Liver (tissue), 9 donors: ENCODE measurements around the gene KAZN. TPM values are rescaled to one million over a fixed set of nuclear protein-coding genes. Genes with fewer than 3 reads are reported as not detected.

Experiments
- DNase-seq: peaks from one replicate; pipeline ENCODE4 v3.0.0-alpha.2; 2017; ENCODE audit warnings: low spot score
- H3K27ac ChIP-seq, 2 donors: one replicate each; pipeline ENCODE4 v1.7.0; 2013; ENCODE audit warnings: inconsistent platforms in 2 of 2, low read length in 2 of 2, control low read depth in 1 of 2, low read depth in 1 of 2, mild to moderate bottlenecking in 1 of 2
- H3K27me3 ChIP-seq, 4 donors: one replicate each; pipeline versions ENCODE4 v1.6.1 to v1.7.0; 2013; ENCODE audit warnings: low read length in 3 of 4, inconsistent platforms in 1 of 4, mild to moderate bottlenecking in 1 of 4, moderate library complexity in 1 of 4; ENCODE audit not compliant: control insufficient read depth in 4 of 4, insufficient read depth in 4 of 4
- H3K36me3 ChIP-seq, 4 donors: one replicate each; pipeline versions ENCODE4 v1.6.1 to v1.7.0; 2013; ENCODE audit warnings: low read length in 3 of 4, mild to moderate bottlenecking in 3 of 4, low read depth in 1 of 4, moderate library complexity in 1 of 4; ENCODE audit not compliant: control insufficient read depth in 4 of 4, insufficient read depth in 3 of 4
- H3K4me1 ChIP-seq, 4 donors: one replicate each; pipeline versions ENCODE4 v1.6.1 to v1.7.0; 2013; ENCODE audit warnings: low read length in 3 of 4, mild to moderate bottlenecking in 3 of 4, moderate library complexity in 1 of 4; ENCODE audit not compliant: control insufficient read depth in 4 of 4, insufficient read depth in 4 of 4
- H3K4me3 ChIP-seq, 3 donors: one replicate each; pipeline versions ENCODE4 v1.6.1 to v1.7.0; 2013; ENCODE audit warnings: low read length in 3 of 3, control low read depth in 1 of 3, low read depth in 1 of 3, mild to moderate bottlenecking in 1 of 3
- H3K9ac ChIP-seq, 2 donors: one replicate each; pipeline ENCODE4 v1.7.0; 2013; ENCODE audit warnings: low read length in 2 of 2, mild to moderate bottlenecking in 2 of 2, moderate library complexity in 2 of 2, control low read depth in 1 of 2, low read depth in 1 of 2
- H3K9me3 ChIP-seq, 4 donors: one replicate each; pipeline versions ENCODE4 v1.6.1 to v1.7.0; 2013; ENCODE audit warnings: low read length in 3 of 4; ENCODE audit not compliant: control insufficient read depth in 4 of 4
- ATF3 ChIP-seq: IDR thresholded peaks from 2 replicates; pipeline ENCODE4 v1.6.1; 2016; ENCODE audit warnings: antibody characterized with exemption
- CTCF ChIP-seq: fragments of 150-350 bp; IDR thresholded peaks from 2 replicates; pipeline ENCODE4 v1.5.1; 2017; ENCODE audit warnings: improper control_type of control experiment, low read depth, low read length; ENCODE audit not compliant: missing input control
- EGR1 ChIP-seq, 2 donors: IDR thresholded peaks; 2 replicates each; pipeline ENCODE4 v1.6.1; 2016 to 2018; ENCODE audit warnings: antibody characterized with exemption in 2 of 2, low read depth in 2 of 2
- FOXA1 ChIP-seq: IDR thresholded peaks from 2 replicates; pipeline ENCODE4 v1.6.1; 2016; ENCODE audit warnings: antibody characterized with exemption
- FOXA2 ChIP-seq: IDR thresholded peaks from 2 replicates; pipeline ENCODE4 v1.6.1; 2016; ENCODE audit warnings: antibody characterized with exemption
- GABPA ChIP-seq, 2 donors: IDR thresholded peaks in 1 of 2; conservative IDR thresholded peaks in 1 of 2; 2 replicates each; pipeline ENCODE4 v1.6.1; 2016; ENCODE audit warnings: antibody characterized with exemption in 2 of 2, mild to moderate bottlenecking in 1 of 2, moderate library complexity in 1 of 2
- HNF4A ChIP-seq, 2 donors: conservative IDR thresholded peaks; 2 replicates each; pipeline ENCODE4 v1.6.1; 2016; ENCODE audit warnings: antibody characterized with exemption in 2 of 2, mild to moderate bottlenecking in 2 of 2
- HNF4G ChIP-seq: IDR thresholded peaks from 2 replicates; pipeline ENCODE4 v1.6.1; 2016; ENCODE audit warnings: antibody characterized with exemption
- JUND ChIP-seq, 2 donors: IDR thresholded peaks; 2 replicates each; pipeline ENCODE4 v1.6.1; 2016; ENCODE audit warnings: antibody characterized with exemption in 2 of 2
- MAX ChIP-seq: IDR thresholded peaks from 2 replicates; pipeline ENCODE4 v1.6.1; 2016; ENCODE audit warnings: antibody characterized with exemption
- NR2F2 ChIP-seq: IDR thresholded peaks from 2 replicates; pipeline ENCODE4 v1.6.1; 2016; ENCODE audit warnings: antibody characterized with exemption
- RAD21 ChIP-seq, 2 donors: IDR thresholded peaks; 2 replicates each; pipeline ENCODE4 v1.6.1; 2016; ENCODE audit warnings: antibody characterized with exemption in 2 of 2, mild to moderate bottlenecking in 2 of 2
- REST ChIP-seq: IDR thresholded peaks from 2 replicates; pipeline ENCODE4 v1.6.1; 2016; ENCODE audit warnings: antibody characterized with exemption, mild to moderate bottlenecking
- RXRA ChIP-seq, 2 donors: IDR thresholded peaks; 2 replicates each; pipeline ENCODE4 v1.6.1; 2017 to 2018; ENCODE audit warnings: antibody characterized with exemption in 2 of 2, mild to moderate bottlenecking in 1 of 2
- SP1 ChIP-seq: IDR thresholded peaks from 2 replicates; pipeline ENCODE4 v1.6.1; 2018; ENCODE audit warnings: antibody characterized with exemption, mild to moderate bottlenecking
- TAF1 ChIP-seq: conservative IDR thresholded peaks from 2 replicates; pipeline ENCODE4 v1.6.1; 2016; ENCODE audit warnings: antibody characterized with exemption, mild to moderate bottlenecking
- YY1 ChIP-seq: IDR thresholded peaks from 2 replicates; pipeline ENCODE4 v1.6.1; 2016; ENCODE audit warnings: antibody characterized with exemption, mild to moderate bottlenecking
- ZBTB33 ChIP-seq: IDR thresholded peaks from 2 replicates; pipeline ENCODE4 v1.6.1; 2016; ENCODE audit warnings: antibody characterized with exemption
- WGBS: extraction: QIAGEN DNeasy Blood & Tissue Kit; methylation state at CpG from one replicate; pipeline ENCODE4 v1.1.7; 2013; 5-methylcytosine and 5-hydroxymethylcytosine counted together
- polyA plus RNA-seq, 2 donors: library from polyadenylated mRNA; stranded (reverse) in 1 of 2; unstranded in 1 of 2; fragments of 200-250 nt in 1 of 2; fragments of >200 nt in 1 of 2; fragmentation: Nextera tagmentation in 1 of 2; extraction: Ambion mirVana in 1 of 2; gene quantifications; one replicate each; pipeline versions ENCODE4 v1.2.1 to v1.2.3, GENCODE V29; 2013 to 2015
- total RNA-seq, 2 donors: library from RNA; depleted of rRNA; stranded (reverse); fragments of >200 nt; gene quantifications; one replicate each; pipeline ENCODE4 v1.2.3, GENCODE V29; 2014
- donor health status: healthy.
- donor health status: healthy.
- donor health status: healthy.
- donor health status: healthy.
- donor health status: healthy.

Gene KAZN
- total and polyA plus RNA-seq, 4 donors = 1.9 to 6.9 (median 2.4) TPM

GRCh38 chr1:15029786-15030185 lies 431.3 kb downstream of the KAZN start:
- no peak for DNase-seq
- H3K27me3 ChIP-seq = no peaks in the 10 kb centered on the region
- H3K9ac ChIP-seq = no peak overlapping the region
- 86% methylated on average over 8 of the region's 8 CpGs for WGBS
- H3K36me3 ChIP-seq = no peaks in the 10 kb centered on the region
- H3K4me3 ChIP-seq = no peak overlapping the region
- TF ChIP-seq NR2F2 = no peak
- TF ChIP-seq JUND (IDR thresholded peaks at IDR 0.05) = no peak
- TF ChIP-seq ATF3 = no peak
- no peak for TF ChIP-seq MAX
- TF ChIP-seq ZBTB33 = no peak
- TF ChIP-seq CTCF = no peak
- TF ChIP-seq SP1 = no peak
- TF ChIP-seq HNF4G = no peak
- no peak for TF ChIP-seq FOXA1
- no peak for TF ChIP-seq HNF4A (conservative IDR thresholded peaks at IDR 0.05)
- no peak for TF ChIP-seq YY1
- no peak for TF ChIP-seq EGR1 (IDR thresholded peaks at IDR 0.05; ENCODE audit: low read depth in 2 of 2)
- TF ChIP-seq TAF1 = no peak
- no peak for TF ChIP-seq FOXA2
- no peak for TF ChIP-seq RAD21 (IDR thresholded peaks at IDR 0.05)
- TF ChIP-seq REST = no peak
- no peak for TF ChIP-seq GABPA (IDR thresholded peaks at IDR 0.05 in 1 of 2, conservative IDR thresholded peaks at IDR 0.05 in 1 of 2)
- no peak for TF ChIP-seq RXRA (IDR thresholded peaks at IDR 0.05)
- no peaks in the 10 kb centered on the region for H3K9me3 ChIP-seq
- H3K27ac ChIP-seq = no peak overlapping the region
- peaks cover 0 to 11% (median 5%) of the 10 kb centered on the region in 4 donors for H3K4me1 ChIP-seq
